Activated B cell treated with CpG ODN at 0.5 μM for 24 hours (primary cell): ENCODE data around the gene XYLT1. TPM values are rescaled to one million over a fixed set of nuclear protein-coding genes. Genes with fewer than 3 reads are reported as not detected.
A peak's percentile ranks its signal among the peaks of the same experiment; 100 is the strongest.

Source experiments
- ATAC-seq: fragments of 200-7000 bp; cut with Tn5 transposase; one replicate; pipeline ENCODE4 v1.10.0; 2021; ENCODE audit warnings: low read depth, mild to moderate bottlenecking, moderate library complexity
- CTCF ChIA-PET: fragments of 350-600 bp; sonication (Branson Sonifier 250); formaldehyde crosslinking; loops from one replicate; lab custom pipeline; 2021; ENCODE audit warnings: antibody characterized with exemption; lab: Charles Lee
- POLR2A ChIA-PET: fragments of 350-600 bp; sonication (Branson Sonifier 250); formaldehyde crosslinking; loops from one replicate; lab custom pipeline; 2021; ENCODE audit warnings: antibody characterized with exemption; lab: Charles Lee
- DNase-seq: peaks from one replicate; pipeline ENCODE4 v3.0.0; 2022
- H3K27ac Mint-ChIP-seq: one replicate; pipeline ENCODE4 v1.8.0; 2020; ENCODE audit warnings: mixed read lengths
- H3K27me3 Mint-ChIP-seq: one replicate; pipeline ENCODE4 v1.8.0; 2021; ENCODE audit warnings: mixed read lengths
- H3K36me3 Mint-ChIP-seq: one replicate; pipeline ENCODE4 v1.8.0; 2021; ENCODE audit warnings: low read depth, mixed read lengths
- H3K4me1 Mint-ChIP-seq: one replicate; pipeline ENCODE4 v1.8.0; 2021; ENCODE audit warnings: mixed read lengths
- H3K4me3 Mint-ChIP-seq: one replicate; pipeline ENCODE4 v1.8.0; 2020; ENCODE audit warnings: mild to moderate bottlenecking, mixed read lengths
- H3K9me3 Mint-ChIP-seq: one replicate; pipeline ENCODE4 v1.8.0; 2020; ENCODE audit warnings: mixed read lengths
- intact Hi-C: fragments of 100-400 bp; cut with micrococcal nuclease; formaldehyde crosslinking; loops from one replicate; pipeline ENCODE4 v1.15.1; 2024
- total RNA-seq: library from RNA; stranded (reverse); gene quantifications from 2 replicates; pipeline ENCODE4 v1.2.3, GENCODE V29; 2022
- TF ChIP-seq, protein P1 (sequence below): fragments of 200-600 bp; IDR thresholded peaks from one replicate; pipeline ENCODE4 v1.8.0; 2022; ENCODE audit warnings: antibody characterized with exemption, mild to moderate bottlenecking

Gene XYLT1
- total RNA-seq, 1 donor from 2014 or later = 17.0 TPM

GRCh38 chr16:17389384-17389783 is 81.4 kb downstream of the XYLT1 start:
- ChIA-PET CTCF (no interaction called here), POLR2A (no interaction called here)
- no peaks in the 10 kb centered on the region for H3K27me3 Mint-ChIP-seq
- no peak for ATAC-seq
- intact Hi-C loops = no loop called here
- no peaks in the 10 kb centered on the region for H3K9me3 Mint-ChIP-seq
- TF ChIP-seq, protein P1, sequence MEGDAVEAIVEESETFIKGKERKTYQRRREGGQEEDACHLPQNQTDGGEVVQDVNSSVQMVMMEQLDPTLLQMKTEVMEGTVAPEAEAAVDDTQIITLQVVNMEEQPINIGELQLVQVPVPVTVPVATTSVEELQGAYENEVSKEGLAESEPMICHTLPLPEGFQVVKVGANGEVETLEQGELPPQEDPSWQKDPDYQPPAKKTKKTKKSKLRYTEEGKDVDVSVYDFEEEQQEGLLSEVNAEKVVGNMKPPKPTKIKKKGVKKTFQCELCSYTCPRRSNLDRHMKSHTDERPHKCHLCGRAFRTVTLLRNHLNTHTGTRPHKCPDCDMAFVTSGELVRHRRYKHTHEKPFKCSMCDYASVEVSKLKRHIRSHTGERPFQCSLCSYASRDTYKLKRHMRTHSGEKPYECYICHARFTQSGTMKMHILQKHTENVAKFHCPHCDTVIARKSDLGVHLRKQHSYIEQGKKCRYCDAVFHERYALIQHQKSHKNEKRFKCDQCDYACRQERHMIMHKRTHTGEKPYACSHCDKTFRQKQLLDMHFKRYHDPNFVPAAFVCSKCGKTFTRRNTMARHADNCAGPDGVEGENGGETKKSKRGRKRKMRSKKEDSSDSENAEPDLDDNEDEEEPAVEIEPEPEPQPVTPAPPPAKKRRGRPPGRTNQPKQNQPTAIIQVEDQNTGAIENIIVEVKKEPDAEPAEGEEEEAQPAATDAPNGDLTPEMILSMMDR = no peak
- DNase-seq = no peak
- H3K36me3 Mint-ChIP-seq = no peaks in the 10 kb centered on the region
- no peak overlapping the region for H3K27ac Mint-ChIP-seq
- H3K4me3 Mint-ChIP-seq = no peak overlapping the region
- peaks cover 31% of the 10 kb centered on the region for H3K4me1 Mint-ChIP-seq

GRCh38 chr16:17387256-17387655 is 83.5 kb downstream of the XYLT1 start:
- no peak for ATAC-seq
- ChIA-PET CTCF (no interaction called here), POLR2A (interaction anchor here (0.7 to 0.9 kb wide), 3 partner anchors 10 to 85 kb away, joined by 3 to 5 read pairs (median 4); no protein-coding TSS in a partner anchor)
- H3K27me3 Mint-ChIP-seq = no peaks in the 10 kb centered on the region
- TF ChIP-seq, protein P1 = no peak
- no peak overlapping the region for H3K4me3 Mint-ChIP-seq
- no peaks in the 10 kb centered on the region for H3K9me3 Mint-ChIP-seq
- intact Hi-C loops = no loop called here
- H3K36me3 Mint-ChIP-seq = no peaks in the 10 kb centered on the region
- DNase-seq = no peak
- no peak overlapping the region for H3K27ac Mint-ChIP-seq
- peaks cover 45% of the 10 kb centered on the region for H3K4me1 Mint-ChIP-seq

- no peaks in the 10 kb centered on the region for H3K9me3 Mint-ChIP-seq
- DNase-seq = no peak
- H3K4me1 Mint-ChIP-seq = peaks cover 40% of the 10 kb centered on the region
- no peak overlapping the region for H3K4me3 Mint-ChIP-seq
- no peak for ATAC-seq
- intact Hi-C loops = no loop called here
- CTCF ChIA-PET = no interaction called here
- TF ChIP-seq, protein P1 = no peak
- POLR2A ChIA-PET = interaction anchor here (0.6 kb wide), 1 partner anchor 445 kb away, joined by 3 read pairs; no protein-coding TSS in a partner anchor
- no peaks in the 10 kb centered on the region for H3K36me3 Mint-ChIP-seq
- no peaks in the 10 kb centered on the region for H3K27me3 Mint-ChIP-seq
- no peak overlapping the region for H3K27ac Mint-ChIP-seq
Observed at GRCh38 chr16:17386229-17386628, 84.5 kb downstream of the XYLT1 start.

- Mint-ChIP-seq H3K27me3 (no peaks in the 10 kb centered on the region), H3K36me3 (no peaks in the 10 kb centered on the region), H3K4me1 (peaks cover 51% of the 10 kb centered on the region), H3K4me3 (no peak overlapping the region), H3K9me3 (no peaks in the 10 kb centered on the region), H3K27ac (no peak overlapping the region)
- POLR2A ChIA-PET = interaction anchor here (0.6 kb wide), 1 partner anchor 79 kb away, joined by 4 read pairs; no protein-coding TSS in a partner anchor
- ATAC-seq = no peak
- CTCF ChIA-PET = no interaction called here
- intact Hi-C loops = no loop called here
- TF ChIP-seq, protein P1 = no peak
- no peak for DNase-seq
Observed at GRCh38 chr16:17384471-17384870, 86.3 kb downstream of the XYLT1 start.

GRCh38 chr16:17382949-17383863 is 87.6 kb downstream of the XYLT1 start:
- Mint-ChIP-seq H3K27ac (peak overlapping the region; percentile 50), H3K4me1 (peaks cover 56% of the 10 kb centered on the region), H3K9me3 (no peaks in the 10 kb centered on the region), H3K27me3 (no peaks in the 10 kb centered on the region), H3K36me3 (no peaks in the 10 kb centered on the region), H3K4me3 (no peak overlapping the region)
- ChIA-PET POLR2A (interaction anchor here (0.7 kb wide), 1 partner anchor 17 kb away, joined by 4 read pairs; no protein-coding TSS in a partner anchor), CTCF (interaction anchor here (1.1 kb wide), 1 partner anchor 105 kb away, joined by 4 read pairs; no protein-coding TSS in a partner anchor)
- ATAC-seq (no peak), DNase-seq (no peak)
- TF ChIP-seq, protein P1 = no peak
- intact Hi-C loops = no loop called here
